Stimulated activated CD4-positive, alpha-beta T cell treated with anti-CD3 and anti-CD28 coated beads, Interleukin-1b, Interleukin-23, amount 100 ng/mL, for 24 hours (primary cell): ENCODE results near the gene PLCL2.

ENCODE experiments used
- DNase-seq, 4 experiments: peaks; one replicate each; pipeline ENCODE4 v3.0.0-alpha.2; 2020; ENCODE audit warnings: low read depth in 4 of 4, low spot score in 1 of 4

Gene PLCL2

DNA sequence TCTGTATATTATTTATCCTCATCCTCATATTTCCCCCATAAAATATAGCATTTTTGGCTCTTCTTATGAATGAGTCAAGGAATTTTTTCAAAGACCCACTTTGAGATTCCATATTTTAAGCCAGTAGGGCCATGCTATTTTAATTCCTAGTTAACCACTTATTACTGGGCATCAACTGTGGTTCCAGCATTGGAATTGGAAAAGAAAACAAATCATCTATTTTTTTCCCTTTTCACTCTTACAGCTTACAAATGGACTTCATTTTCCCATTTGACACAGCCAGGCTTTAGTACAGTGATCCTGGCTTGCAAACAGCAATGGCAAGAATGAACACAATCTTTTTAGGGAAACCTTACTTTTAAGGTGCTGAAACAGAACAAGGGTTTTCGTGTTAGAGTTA is 19.4 kb upstream of the PLCL2 start:
- no peak for DNase-seq

GRCh38 chr3:16866571-16866970 is 18.2 kb upstream of the PLCL2 start:
- DNase-seq: no peak

DNA sequence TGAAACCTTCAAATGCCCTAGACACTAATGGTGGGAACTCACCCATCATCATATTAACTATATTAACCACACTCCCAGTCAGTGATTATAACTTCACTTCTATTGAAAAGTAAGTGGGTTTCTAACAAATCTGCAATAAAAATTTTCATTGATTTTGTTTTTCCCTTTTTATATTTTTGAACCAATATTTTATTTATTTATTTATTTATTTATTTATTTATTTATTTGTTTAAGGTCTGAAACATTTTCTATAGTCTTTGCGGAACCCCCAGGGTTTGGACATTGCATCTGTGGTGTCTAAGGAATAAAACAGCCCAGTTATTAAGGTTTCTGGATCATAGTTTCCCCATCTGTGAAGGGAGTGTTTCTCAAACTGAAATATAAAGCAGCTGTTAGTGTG is 16.2 kb upstream of the PLCL2 start:
- no peak for DNase-seq

DNA sequence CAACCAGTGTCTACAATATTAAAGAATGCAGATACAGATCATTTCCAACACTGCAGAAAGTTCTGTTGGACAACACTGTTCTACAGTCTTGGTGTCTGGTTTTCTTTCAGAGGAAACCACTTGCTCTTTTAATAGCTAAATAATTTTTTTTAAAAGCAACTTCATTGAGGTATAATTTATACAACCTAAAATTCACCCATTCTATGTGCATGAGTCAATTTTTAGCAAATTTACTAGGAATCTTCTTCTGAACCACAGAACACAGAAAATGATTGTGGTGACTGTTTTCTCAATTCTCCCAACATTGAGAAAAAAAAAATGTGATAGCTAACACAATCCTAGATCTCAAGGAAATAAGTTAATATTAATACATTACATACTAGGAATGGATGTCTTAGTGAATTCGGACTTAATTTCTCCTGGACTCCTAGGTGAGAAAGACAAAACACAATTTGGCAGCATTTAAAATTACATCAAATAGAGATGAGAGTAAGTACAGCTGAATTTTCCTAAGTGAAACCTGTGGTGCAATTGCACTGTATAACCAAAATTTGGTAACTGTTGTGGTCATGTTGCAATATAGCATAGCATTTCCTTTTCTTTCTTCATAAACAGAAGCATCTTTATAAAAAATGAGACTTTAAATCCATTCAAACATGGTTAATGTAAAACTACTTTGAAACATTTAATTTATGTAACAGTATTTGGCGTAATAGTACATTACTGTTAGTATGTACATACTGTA is 15.3 kb upstream of the PLCL2 start:
- no peak for DNase-seq

DNA sequence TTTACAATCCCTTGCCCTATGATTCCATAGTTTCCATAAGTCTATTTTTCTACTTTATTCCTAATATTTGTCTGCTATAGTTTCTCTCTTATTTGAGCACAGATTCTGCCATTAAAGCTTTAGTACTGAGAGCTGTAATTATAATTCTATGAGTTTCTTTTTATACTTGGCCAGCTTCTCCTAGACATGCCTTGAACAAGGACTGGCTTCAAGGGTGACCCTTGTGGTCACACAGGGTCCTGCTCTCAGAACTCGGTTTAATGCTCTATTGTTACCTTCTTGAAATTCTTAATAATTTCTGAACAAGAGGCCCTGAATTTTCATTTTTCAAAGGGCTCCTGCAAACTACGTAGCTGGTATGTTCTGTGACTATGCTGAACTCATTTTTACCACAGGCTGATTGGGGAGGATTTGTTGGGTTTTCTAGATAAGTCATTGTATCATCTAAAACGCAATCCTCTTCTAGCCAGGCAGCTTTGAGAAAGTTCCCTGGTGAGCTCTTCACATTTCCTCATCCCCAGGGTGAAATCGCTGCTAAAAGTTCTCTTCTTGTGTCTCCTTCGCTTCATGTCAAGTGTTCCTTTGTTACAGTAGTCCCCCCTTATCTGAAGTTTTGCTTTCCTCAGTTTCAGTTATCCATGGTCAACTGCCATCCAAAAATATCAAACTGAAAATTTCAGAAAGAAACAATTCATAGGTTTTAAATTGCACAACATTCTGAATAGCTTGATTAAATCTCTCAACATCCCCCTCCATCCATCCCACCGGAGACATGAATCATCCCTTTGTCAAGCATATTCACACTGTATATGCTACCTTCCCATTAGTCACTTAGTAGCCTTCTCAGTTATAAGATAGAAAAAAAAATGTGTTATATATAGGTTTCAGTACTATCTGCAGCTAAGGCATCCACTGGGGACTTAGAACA is 12.6 kb upstream of the PLCL2 start:
- DNase-seq: no peak

GRCh38 chr3:16873872-16874271 is 10.9 kb upstream of the PLCL2 start:
- DNase-seq: no peak

DNA sequence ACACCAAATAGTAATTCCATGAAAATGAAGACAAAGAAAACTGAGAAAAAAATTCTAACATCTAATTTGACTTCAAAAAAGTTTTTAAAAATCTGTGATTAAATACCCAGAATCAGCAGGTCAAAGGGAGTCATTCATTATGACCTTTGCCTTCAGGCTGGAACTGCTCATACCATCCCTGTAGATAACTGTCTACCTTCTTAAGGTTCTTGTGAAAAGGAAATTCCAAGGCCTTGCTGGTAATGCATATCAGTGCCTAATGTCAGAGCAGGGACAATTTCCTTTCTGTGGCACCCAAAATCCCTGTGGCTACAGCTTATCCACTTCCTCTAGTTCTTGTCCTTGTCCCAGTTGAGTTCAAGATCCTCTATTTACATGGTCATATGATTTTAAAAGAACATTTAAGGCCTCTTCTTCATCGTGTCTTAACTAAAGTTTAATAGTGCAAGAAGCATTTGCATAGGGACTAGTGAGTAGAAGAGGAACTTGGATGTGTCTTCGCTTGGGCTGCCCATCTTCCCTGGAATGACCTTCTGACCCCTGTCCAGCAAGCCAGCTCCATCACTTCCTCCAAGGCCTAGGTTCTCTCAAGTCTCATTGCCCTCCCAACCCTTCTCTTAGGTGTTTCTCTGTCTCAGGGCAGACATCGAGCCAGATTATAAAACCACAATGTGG is 8.7 kb upstream of the PLCL2 start:
- DNase-seq: no peak

DNA sequence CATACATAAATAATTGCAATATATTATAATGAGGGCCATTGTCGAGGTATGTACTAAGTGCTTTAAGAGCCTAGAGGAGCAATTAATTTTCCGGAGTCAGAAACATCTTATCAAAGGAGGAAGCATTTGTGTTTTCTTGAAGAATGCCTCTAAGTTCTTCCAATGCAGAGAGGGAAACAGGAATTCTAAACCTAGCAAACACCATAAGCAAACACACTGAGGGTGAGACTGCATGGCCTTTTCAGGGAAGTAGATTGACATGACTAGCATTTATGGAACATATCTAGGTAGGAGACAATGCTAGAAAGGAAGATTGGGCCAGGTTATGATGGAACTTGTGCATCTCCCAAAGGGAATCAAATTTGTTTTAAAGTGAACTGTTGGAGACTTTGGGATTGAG is 7.2 kb upstream of the PLCL2 start:
- no peak for DNase-seq

- no peak for DNase-seq
Observed at GRCh38 chr3:16877911-16878310, 6.8 kb upstream of the PLCL2 start.

DNA sequence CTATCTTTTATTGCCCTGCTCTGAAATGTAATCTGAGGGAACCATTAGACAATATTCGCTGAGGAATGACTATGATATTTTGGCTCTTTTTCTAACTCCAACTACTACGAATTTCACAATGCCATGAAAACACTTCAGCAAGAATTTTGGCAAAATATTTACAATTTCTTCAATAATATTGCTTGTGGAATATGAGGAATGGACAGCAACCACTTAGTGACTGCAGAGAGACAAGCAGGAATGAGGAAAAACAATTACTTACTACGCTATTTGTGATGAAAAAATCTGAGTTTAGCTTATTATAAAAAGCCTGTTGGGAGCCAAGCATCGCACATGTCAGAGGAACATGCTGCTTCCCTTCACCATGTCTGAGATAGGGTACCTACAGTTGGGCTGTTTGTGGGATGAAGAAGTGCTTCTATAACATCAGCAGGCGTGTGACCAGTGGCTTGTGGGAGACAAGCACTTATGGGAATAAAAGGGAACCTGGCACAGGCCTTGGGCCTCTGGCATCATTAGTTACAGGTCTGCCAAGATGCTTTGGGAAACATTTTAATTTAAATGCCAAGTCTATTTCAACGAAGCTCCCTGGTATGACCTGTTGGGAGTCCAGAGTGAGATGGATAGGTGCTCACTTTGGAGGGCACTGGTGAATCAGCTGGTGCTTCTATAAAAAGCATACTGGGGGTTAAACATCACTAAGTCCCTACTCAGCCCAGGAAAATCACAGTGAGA is 2.7 kb upstream of the PLCL2 start:
- no peak for DNase-seq

GRCh38 chr3:16883057-16883722 is 1.6 kb upstream of the PLCL2 start:
- DNase-seq: no peak

GRCh38 chr3:16883723-16884083 is 1.1 kb upstream of the PLCL2 start:
- DNase-seq: no peak

- DNase-seq: peak in 3 of 4 experiments; percentile 63 to 70 (median 67)
Observed at GRCh38 chr3:16884084-16884747, 539 bp upstream of the PLCL2 start.

GRCh38 chr3:16885593-16886302 is 993 bp downstream of the PLCL2 start:
- DNase-seq: peak in 1 of 4 experiments; percentile 24

DNA sequence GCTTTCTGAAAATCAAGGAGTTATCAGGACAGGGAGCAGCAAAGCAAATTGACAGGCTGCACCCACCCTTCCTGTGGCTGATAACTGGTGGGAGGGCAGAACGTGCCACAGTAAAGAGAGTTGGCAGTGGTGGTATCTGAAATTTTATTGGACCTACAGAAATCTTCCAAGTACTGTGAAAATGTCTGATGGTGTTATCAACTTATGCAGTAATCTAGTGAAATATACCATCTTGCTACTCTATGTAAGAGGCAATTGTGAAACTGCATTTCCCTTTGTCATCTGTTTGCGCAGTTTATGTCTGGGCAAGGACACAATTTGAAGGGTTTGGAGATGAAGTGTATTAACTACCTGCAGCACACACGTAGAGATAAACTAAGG is 1.5 kb downstream of the PLCL2 start:
- DNase-seq: no peak

DNA sequence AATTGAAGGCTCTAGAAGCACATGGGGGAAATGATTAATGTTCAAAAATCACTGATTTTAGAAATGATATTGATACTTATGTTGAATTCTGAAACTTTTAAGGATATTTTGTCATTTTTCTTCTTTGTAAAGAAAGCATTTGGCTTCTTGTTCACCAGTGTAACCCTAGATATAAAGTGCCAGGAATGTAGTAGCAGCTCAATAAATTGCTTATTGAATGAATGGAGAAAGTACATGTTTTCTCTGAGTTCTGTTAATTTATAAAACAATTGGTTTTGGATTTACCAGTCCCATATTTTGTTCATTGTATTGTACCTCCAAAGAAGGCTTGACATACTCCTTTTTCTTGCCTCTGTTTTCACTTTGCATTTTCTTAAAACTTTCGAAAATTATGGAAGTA is 2.4 kb downstream of the PLCL2 start:
- DNase-seq: no peak

DNA sequence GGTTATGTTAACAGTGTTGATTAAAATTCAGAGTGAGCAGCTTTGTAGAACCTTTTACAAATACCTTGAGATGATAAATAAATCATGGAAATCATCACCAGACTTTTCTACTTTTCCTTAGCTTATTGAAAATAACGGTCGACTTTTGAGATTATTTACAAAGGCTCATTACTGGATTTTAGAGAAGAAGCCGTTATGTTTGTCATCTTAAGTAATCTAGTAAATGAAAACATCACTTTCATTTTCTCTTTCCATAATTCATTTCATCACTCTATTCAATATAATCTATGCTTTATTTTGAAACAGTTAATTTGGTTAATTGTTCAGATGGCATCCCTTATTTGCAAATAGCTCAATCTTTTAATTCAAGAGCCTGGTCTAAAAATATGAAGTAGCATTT is 3.6 kb downstream of the PLCL2 start:
- no peak for DNase-seq

- no peak for DNase-seq
Observed at GRCh38 chr3:16888785-16889607, 4.2 kb downstream of the PLCL2 start.
